ENCODE results near the gene MSLN. TPM values are rescaled to one million over a fixed set of nuclear protein-coding genes. Genes with fewer than 3 reads are reported as not detected.

The MSLN gene
- total and polyA plus RNA-seq, 2 of the 8 experiments (the other 6 are each of a cell fraction or from before 2014, with no cell fraction given) = 0.28 to 0.50 TPM

- Histone ChIP-seq H4K91ac (replicated peaks; ENCODE audit: insufficient read length, low read length) (peak overlapping the region; percentile 91), H3K14ac (ENCODE audit: insufficient read length) (no peak overlapping the region), H3K23me2 (ENCODE audit: low read depth, low read length) (peaks cover 12% of the 10 kb centered on the region; the same call in 1 of the 2 replicates), H3K23ac (ENCODE audit: insufficient read length) (no peak overlapping the region), H3K4ac (replicated peaks; ENCODE audit: insufficient read length, low read depth, low read length) (peak overlapping the region; percentile 96), H3K4me1 (replicated peaks in 1 of 4; ENCODE audit: control insufficient read depth in 3 of 4, insufficient read depth in 4 of 4, low read length in 3 of 4) (peaks cover 0 to 26% (median 17%) of the 10 kb centered on the region in 4 experiments; a peak in 5 of 7 replicates), H3K27ac (ENCODE audit: low read depth, low read length) (peak overlapping the region; percentile 89; the same call in 1 of the 2 replicates), H3K9ac (replicated peaks in 1 of 4; ENCODE audit: extremely low read depth in 1 of 4, low read depth in 3 of 4, low read length in 3 of 4) (peak overlapping the region; percentile 42 to 88 (median 80)), H2AK5ac (ENCODE audit: low read depth, low read length) (no peak overlapping the region), H3K18ac (ENCODE audit: extremely low read depth, low read length) (peak overlapping the region; percentile 90; the same call in 1 of the 2 replicates), H2BK12ac (ENCODE audit: low read depth, low read length) (no peak overlapping the region; the same call in 1 of the 2 replicates), H3K79me1 (ENCODE audit: low read depth, low read length) (no peaks in the 10 kb centered on the region), H4K20me1 (replicated peaks in 1 of 2; ENCODE audit: control insufficient read depth in 1 of 2, insufficient read depth in 2 of 2, low read length in 2 of 2) (peaks cover 6 to 19% of the 10 kb centered on the region in 2 experiments), H2AFZ (ENCODE audit: low read length) (no peak overlapping the region), H2BK120ac (replicated peaks; ENCODE audit: low read depth, low read length) (no peak overlapping the region), H3K9me3 (ENCODE audit: insufficient read depth in 2 of 2, low read depth in 1 of 2, low read length in 1 of 2) (no peaks in the 10 kb centered on the region; a peak in 1 of 4 replicates), H3K79me2 (ENCODE audit: control insufficient read depth in 1 of 2, insufficient read depth in 2 of 2, low read length in 2 of 2) (no peaks in the 10 kb centered on the region), H4K8ac (ENCODE audit: extremely low read depth, insufficient read depth, low read length) (peak overlapping the region; percentile 93), H2BK5ac (ENCODE audit: low read depth, low read length) (peak overlapping the region; percentile 95), H2BK15ac (ENCODE audit: low read length) (no peak overlapping the region), H3K4me2 (ENCODE audit: insufficient read depth in 1 of 2, low read depth in 2 of 2, low read length in 2 of 2) (peak overlapping the region; percentile 76 to 83), H3K27me3 (replicated peaks in 1 of 4; ENCODE audit: control insufficient read depth in 3 of 4, extremely low read depth in 1 of 4, insufficient read depth in 3 of 4, low read length in 3 of 4) (peaks cover 0 to 26% (median 10%) of the 10 kb centered on the region in 4 experiments; a peak in 4 of 7 replicates), H4K5ac (ENCODE audit: insufficient read length, low read depth, low read length) (peak overlapping the region; percentile 83), H3K36me3 (ENCODE audit: control insufficient read depth in 2 of 4, insufficient read depth in 4 of 4, low read length in 3 of 4) (peaks cover 0 to 6% (median 0%) of the 10 kb centered on the region in 4 experiments; a peak in 1 of 8 replicates), H3K4me3 (ENCODE audit: extremely low read depth in 1 of 4, insufficient read depth in 2 of 4, low read depth in 3 of 4, low read length in 4 of 4) (peak overlapping the region; percentile 75 to 77 (median 76)), H3K56ac (replicated peaks; ENCODE audit: insufficient read length, low read depth, low read length) (peak overlapping the region; percentile 95), H2BK20ac (ENCODE audit: low read length) (no peak overlapping the region)
- ChIA-PET CTCF (ENCODE audit: partially characterized antibody) (interaction anchor here (0.7 to 35.8 kb wide), 8 partner anchors 3 to 328 kb away, joined by 3 to 977 read pairs (median 6); partner anchors contain the start of genes ANTKMT, CCDC78, CHTF18 and CIAO3), POLR2A (ENCODE audit: partially characterized antibody) (interaction anchor here (0.6 to 23.0 kb wide), 27 partner anchors 4 to 134 kb away, joined by 3 to 353 read pairs (median 5); partner anchors contain the start of genes ANTKMT, CCDC78, CHTF18 and CIAO3)
- WGBS, 2 experiments (ENCODE audit: extremely low coverage in 1 of 2, insufficient coverage in 1 of 2, insufficient read length in 1 of 2, insufficient replicate concordance in 2 of 2, low coverage in 1 of 2, low lambda C conversion rate in 2 of 2, missing lambda C conversion rate in 1 of 2) = 0% methylated on average over 34 of the region's 38 CpGs; no CpG with 5 or more reads in 1 of the 2 experiments
- no peak for DNase-seq (ENCODE audit: low read depth in 1 of 2, low spot score in 2 of 2)
- FAIRE-seq = no peak
- TF ChIP-seq CEBPB (IDR thresholded peaks at IDR 0.05; ENCODE audit: low read depth, low read length) (no peak), NANOG (IDR thresholded peaks at IDR 0.05; ENCODE audit: insufficient read depth, low read depth, low read length, poor library complexity, severe bottlenecking) (no peak), SAP30 (IDR thresholded peaks at IDR 0.05; ENCODE audit: insufficient read depth, insufficient replicate concordance, low read length) (peak; percentile 16), BRCA1 (IDR thresholded peaks at IDR 0.05; ENCODE audit: low read depth, low read length) (no peak), JUN (IDR thresholded peaks at IDR 0.05; ENCODE audit: low read depth, low read length) (no peak), NRF1 (IDR thresholded peaks at IDR 0.05; ENCODE audit: low read depth, low read length) (no peak), HDAC2 (IDR thresholded peaks at IDR 0.05; ENCODE audit: borderline replicate concordance in 1 of 2, low read depth in 2 of 2, low read length in 2 of 2) (0 out of 4 replicates have a peak, but pooled peaks of 1 of the 2 experiments have one; percentile 16)
- TF ChIP-seq, protein P1, sequence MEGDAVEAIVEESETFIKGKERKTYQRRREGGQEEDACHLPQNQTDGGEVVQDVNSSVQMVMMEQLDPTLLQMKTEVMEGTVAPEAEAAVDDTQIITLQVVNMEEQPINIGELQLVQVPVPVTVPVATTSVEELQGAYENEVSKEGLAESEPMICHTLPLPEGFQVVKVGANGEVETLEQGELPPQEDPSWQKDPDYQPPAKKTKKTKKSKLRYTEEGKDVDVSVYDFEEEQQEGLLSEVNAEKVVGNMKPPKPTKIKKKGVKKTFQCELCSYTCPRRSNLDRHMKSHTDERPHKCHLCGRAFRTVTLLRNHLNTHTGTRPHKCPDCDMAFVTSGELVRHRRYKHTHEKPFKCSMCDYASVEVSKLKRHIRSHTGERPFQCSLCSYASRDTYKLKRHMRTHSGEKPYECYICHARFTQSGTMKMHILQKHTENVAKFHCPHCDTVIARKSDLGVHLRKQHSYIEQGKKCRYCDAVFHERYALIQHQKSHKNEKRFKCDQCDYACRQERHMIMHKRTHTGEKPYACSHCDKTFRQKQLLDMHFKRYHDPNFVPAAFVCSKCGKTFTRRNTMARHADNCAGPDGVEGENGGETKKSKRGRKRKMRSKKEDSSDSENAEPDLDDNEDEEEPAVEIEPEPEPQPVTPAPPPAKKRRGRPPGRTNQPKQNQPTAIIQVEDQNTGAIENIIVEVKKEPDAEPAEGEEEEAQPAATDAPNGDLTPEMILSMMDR (IDR thresholded peaks at IDR 0.05; ENCODE audit: control extremely low read depth in 1 of 3, insufficient read depth in 1 of 3, low read depth in 1 of 3, low read length in 3 of 3) = peak in 2 of 3 experiments; percentile 14 to 15; a peak in 2 of 4 replicates
Observed at GRCh38 chr16:720447-720989, 40.0 kb upstream of the MSLN start.
